GDM1 (cell line): Measurements from ENCODE around the gene DRD2.

Source experiments
- DNase-seq: peaks from one replicate; lab custom pipeline; 2025; lab: John Stamatoyannopoulos, UW

The DRD2 gene

DNA sequence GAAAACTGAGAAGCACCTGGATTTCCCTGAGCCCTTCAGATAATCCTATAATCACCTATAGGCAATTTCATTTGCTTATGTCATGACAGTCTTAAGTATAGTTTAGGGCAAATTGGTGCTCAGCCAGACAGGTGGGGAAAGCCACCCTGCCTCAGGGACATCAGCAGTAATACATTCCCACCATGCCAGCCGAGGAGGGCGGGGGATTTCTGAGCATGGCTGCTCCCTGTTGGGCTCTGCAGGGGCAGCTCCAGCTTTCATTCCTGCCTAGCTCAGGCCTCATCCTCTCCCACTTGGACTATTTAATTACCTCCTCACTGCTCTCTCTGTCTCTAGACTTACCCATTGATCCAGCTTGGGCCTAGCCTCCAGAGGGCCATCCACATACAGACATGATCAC lies 9.0 kb upstream of the DRD2 start:
- no peak for DNase-seq

DNA sequence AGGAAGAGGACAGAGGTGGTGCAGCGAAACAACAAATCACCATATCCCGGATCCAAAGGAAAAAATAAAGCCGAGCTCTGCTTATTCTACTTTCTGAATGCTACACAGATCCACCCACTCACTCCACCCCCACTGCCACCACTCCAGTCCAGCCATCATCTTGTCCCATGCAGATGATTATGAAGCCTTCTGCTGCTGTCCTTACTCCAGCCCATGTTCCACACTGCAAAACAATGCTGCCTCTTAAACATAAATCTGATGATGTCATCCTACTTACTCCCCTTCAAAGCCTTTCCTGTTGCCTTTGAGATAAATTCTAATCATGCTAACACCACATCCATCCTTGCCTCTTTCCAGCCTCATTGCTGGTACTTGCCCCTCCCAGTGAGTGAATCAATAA lies 6.5 kb upstream of the DRD2 start:
- DNase-seq, result no peak

DNA sequence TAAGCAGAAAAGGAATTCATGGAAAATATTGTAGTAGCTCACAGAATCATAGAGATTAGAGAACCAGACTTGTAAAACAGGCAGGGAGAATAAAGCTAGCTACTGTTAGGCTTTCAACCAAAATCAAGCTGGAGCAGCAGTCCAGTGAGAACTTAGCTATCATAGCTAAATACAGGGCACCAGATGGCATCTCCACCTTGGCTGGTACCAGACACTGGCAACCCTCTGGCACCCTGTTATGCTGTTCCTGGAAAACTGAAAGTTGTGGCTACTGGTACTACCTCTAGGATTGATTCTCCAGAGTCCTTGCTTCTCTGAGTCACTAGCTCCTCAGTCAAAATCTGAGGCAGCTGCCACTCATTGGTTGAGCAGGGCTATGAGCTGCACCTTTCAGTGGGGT lies 6.0 kb upstream of the DRD2 start:
- DNase-seq, result no peak

DNA sequence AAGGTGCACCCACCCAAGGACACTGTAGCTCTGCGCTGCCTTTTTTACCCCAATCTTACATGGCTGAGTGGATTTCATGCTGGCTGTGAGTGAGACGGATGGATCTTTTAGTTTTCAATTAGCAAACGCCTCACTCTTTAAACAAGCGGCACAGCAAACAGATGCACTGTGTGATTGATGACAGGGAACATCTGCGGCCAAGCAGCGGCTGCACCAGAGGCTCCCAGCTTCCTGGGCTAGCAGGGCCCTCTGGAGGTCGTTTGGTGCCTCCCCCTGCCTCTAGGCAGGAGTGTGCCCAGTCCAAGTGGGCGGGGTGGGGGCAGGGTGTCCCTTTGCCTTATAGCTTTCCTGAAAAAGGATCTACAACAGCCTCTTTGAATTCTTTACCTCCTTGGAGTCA lies 2.1 kb upstream of the DRD2 start:
- DNase-seq, result no peak

DNA sequence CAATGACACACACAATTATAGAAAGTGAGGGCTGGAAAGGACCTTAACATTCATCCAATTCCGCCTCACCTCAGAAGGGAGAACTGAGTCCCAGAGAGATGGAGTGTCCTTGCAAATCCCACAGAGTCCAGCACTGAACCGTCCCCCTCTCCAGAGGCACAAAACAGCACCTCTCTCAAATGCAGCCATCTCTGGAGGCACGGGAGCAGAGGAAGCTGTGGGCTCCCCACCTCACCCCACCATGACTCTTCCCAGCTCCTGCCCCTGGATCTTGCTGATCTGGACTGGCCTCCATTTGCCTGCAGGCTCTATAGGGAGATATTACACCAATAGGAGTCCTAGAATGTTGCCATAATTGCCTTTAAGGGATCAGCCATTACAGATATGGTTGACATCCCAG lies 1.4 kb upstream of the DRD2 start:
- no peak for DNase-seq

DNA sequence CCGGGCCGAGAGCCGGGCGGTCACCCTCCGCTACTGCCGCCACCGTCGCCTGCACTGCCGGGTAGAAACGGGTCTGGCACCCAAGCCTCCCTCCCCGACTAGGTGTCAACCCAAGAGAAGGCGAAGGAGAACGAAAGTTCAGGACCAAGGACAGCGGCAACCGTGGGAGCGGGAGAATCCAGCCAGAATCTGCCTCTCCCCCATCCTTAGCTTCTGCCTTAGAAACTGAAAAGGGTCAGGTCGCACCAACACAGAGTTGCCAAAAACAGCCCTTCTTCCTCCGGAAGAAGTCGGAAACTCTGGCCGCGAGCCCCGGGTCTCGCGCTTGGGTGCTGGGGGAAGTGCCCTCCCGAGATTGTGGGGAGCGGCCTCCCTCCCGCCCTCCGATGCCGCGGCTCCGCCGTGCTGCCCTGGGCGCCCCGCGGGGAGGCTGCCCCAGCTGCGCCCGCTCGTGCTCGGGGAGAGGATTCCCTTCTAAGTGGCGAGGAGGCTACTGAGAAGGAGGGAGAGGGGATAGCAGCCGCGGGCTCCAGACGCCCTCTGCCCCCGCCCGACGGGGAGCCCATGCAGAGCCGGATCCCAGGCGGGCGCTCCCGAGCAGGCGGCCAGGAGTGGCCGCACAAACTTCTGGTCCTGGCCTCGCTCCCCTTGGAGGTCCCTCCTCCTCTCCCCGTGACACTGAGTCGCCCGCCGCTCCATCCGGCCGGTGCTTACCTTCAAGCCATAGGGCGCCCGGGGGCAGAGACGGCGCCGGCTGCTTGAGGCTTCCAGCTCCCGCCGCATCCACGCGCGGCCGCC lies 637 bp downstream of the DRD2 start:
- DNase-seq, result peak; percentile 15

DNA sequence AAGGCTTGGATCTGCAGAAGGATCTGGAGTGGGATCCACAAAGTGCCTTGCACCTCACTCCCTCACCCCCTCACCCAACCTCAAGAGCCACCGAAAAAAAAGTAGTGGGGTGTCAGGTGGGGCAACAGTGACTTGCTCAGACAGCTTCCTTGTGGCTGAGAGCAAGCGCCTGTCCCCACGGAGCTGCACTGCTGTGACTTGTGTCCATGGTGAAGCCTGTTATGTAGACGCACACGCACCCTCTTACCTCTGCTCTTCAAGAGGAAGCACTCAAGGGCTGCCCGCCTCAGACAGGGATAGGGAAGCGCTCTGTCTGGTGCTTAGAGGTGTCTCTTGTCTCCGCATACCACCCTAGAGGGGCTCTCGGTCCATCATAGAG lies 1.2 kb downstream of the DRD2 start:
- DNase-seq, result no peak

DNA sequence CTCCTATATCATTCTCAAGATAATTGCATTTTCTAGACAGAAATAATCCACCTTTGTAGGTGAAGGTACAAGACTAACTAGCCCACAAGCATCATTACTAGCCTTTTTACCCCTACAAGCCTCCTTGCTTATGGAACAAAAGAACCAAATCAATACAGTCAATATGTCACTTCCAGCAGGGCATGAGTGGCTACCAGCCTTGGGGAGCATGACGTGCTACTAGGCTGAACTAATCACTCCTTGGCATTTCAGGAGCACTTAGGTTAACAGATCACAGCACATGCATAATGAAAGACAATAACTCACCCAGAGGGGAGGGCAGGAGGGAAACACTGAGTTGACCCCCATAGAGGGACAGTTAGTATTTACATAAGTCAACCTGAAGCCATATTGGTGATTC lies 2.7 kb downstream of the DRD2 start:
- no peak for DNase-seq

DNA sequence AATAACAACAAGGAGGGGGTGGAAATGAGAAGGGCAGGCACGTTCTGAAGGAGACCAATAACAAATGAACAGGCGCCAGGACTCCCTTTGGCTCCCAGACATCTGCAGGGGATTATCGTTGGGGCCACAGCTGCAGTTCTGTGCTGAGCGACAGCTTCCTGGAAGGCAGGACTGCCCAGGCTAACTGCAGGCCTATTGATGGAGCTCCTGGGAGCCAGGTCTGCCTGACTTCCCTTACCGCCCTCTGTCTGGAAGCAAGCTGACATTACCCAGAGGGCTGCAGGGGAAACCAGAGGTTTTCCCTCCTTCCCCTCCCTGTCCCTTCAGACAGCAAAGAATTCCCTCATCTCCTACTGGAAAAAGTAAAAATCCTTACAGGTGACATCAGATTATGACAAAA lies 5.0 kb downstream of the DRD2 start:
- no peak for DNase-seq

DNA sequence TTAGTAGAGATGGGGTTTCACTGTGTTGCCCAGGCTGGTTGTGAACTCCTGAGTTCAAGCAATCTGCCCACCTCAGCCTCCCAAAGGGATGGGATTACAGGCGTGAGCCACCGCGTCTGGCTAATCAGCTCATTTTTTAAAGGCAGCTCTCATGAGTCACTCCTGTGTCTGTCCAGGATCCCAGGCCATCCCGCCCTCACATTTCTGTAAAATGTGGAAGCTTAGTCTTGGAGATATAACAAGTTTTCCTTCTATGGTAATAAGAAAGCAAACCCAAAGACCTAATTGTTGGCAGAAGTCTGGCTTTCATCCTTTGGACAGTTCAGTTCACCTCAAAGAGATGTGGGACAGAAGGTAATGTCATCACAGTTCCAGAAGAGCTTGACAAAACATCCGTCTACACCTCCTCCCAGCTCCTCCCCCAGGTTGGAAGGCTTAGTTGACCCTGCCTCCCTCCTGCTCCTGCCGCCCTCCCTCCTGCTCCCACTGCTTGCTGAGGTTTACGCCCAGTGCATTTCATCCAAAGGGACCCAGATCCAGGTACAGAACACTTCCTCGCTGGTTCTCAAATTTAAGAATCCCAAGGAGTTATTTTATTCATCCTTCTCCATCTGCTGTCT lies 6.4 kb downstream of the DRD2 start:
- DNase-seq, result no peak

DNA sequence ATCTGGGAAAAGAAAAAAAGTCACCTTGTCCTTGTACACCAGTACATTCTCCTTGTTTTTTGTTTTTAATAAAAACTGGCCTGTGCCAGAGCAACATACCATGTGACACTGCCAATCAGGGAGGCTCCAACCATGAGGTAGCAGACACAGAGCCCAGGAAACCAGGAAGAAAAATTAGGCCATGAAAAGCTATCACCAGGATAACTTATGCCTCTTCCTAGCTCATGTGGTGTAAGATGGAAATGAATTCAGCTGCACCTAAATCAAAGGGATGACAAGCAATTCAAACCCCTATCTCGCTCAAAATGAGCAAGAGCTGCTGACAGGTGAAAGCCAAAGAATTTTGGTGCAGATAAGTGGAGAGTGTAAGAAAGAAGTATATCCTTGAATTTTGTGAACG lies 7.7 kb downstream of the DRD2 start:
- DNase-seq, result no peak

DNA sequence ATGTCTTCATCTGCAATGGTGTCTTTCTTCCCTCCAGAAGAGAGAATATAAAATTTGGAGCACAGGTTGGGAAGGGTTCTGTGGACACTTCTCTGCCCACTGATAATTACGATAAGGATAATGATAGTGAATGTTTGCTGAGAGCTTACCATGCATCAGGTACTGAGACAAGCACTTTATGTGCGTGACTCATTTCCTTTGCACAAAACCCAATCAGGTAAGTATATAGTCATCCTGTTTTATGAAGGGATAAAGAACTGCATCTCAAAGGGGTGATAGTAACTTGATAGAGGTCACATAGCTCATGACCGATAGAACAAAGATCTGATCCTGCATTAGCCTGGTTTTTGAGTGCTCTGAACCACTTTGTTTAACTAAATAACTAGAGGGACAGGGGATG lies 9.4 kb downstream of the DRD2 start:
- DNase-seq, result no peak

DNA sequence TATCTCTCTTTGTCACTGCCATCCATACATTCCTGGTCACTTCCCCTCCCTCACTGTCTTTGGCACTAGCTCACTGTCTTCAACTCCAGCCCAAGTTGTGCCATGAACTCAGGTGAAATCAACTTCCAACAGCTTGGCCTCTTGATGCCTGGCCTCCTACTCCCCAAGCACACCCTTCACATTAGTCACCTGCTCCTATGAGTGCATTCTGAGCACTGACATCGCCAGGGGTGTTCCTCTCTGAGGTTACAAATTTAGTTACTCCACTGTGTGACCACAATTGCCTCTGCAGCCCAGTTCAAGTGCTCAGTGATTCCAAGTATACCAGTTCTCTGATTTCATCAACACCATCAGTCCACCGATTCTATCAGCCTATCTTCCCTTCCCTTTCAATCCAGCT lies 10.8 kb downstream of the DRD2 start:
- no peak for DNase-seq

DNA sequence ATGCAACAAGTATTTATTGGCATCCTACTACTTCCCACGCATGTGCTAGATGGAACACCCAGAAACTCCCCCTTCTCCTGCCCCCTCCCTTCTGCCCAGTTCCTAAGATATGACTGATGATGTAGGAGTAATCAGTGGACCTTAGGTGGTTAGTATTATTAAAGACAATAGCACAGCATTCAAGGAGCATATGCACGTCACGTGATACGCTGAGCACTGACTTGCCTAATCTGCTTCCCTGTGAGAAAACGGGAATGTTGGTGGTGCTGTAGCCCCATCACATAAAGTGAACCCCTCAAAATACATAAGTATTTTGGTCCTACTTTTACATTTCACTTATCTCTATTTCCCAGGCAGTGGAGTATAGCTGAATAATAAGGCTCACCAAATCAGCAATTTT lies 12.4 kb downstream of the DRD2 start:
- DNase-seq, result no peak

DNA sequence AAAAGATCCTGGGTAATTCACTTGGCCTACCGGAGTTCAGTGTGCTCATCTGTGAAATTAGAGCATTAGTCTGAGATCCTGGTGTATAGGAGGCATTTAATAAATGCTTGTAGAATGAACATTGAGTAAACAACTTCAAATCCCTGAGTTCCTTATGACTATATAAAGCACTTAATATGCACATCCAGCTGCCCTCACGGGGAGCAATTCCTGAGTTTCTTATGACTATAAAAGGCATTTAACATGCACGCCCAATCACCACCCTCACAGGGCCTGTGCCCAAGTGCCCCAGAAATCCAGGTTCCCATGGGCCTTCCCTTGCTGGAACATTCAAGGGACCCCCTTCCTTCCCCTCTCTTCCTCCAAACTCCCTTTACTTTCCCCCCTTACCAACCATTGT lies 13.6 kb downstream of the DRD2 start:
- DNase-seq, result no peak

DNA sequence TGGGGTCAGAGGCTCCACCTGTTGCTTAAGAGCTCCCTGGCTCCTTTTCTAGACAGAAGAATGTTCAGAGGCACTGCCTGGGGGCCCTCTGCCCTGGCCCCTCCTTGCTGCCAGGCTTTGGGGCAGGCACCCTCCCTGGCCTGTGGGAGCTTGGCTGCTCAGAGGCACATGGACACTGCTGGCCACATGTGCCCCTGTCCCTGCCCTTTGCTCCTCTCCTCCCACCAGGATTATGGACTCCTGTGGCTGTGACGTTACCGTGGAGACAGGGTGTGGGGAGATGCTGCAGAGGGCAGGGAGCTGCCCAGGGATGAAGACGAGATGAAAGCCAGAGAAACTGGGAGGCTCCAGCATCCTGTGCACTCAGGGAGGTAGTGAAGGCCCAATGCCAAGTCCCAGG lies 14.7 kb downstream of the DRD2 start:
- no peak for DNase-seq

DNA sequence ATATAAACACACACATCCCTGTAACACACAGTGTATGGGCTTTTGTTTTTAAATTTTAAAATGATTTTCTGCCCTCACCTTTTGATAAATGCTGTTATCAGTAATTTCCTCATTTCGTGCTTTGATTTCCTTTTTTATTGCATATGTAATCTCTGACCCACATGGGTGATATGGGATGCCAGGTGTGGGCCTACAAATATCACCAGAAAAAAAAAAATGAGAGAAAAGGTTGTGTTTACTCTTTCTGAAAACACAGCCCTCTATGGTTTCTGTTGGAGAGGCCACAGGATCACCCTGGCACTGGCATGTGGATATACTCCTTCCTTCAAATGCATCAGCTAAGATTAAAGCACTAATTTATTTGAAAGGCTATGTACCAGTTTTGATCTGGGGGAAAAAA lies 17.0 kb downstream of the DRD2 start:
- DNase-seq, result no peak

DNA sequence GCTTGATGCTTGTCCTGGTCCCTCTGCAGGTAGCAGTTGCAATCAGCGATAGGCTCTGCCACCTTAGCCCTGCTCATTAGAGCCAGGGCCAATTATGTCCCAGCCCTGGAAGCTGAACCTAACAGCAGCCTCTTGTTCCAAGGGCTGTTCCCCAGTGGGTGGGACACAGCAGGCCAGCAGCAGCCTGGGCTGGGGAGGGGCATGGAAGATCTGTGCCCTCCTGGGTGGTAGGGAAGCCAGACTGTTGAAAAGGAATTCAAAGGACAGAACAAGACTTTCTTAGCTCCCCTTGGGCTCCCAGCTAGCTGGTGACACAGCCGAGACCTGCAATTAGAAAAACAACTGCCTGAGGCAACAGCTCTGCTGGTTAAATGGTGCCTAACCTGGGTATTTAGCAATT lies 17.4 kb downstream of the DRD2 start:
- no peak for DNase-seq

DNA sequence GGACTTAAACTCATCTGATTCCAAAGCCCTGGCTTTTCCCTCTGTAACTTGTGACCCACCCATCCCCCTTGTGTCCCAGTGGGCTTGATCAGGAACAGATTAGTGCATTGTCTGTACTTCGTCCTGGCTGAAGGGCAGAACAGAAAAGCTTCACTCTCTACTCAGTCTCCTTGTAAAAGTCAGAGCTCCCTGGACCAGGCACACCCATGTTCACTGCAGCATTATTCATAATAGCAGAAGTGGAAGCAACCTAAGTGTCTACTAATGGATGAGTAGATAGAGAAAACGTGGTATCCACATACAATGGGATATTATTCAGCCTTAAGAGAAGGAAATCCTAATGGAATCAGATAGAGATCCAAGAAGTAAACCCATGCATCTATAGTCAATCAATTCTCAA lies 20.7 kb downstream of the DRD2 start:
- DNase-seq, result no peak

DNA sequence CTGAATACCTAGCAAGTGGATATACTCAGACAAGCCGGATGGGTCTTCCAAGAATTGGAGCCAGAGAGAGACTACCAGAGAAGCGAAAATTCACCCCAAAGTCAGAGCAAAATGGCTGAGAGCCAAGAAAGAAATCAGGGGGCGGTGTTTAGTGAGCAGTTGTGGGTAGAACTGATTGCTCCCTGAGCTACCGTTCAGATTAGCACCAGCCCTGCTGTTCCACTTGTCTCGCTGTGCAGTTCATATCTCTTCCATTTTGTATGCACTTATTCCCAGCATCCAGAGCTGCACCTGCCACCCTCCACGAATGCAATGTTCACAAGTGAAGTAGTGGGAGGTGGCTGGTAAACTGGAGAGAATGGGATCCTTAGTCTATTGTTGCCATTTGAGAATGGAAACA lies 25.5 kb downstream of the DRD2 start:
- no peak for DNase-seq

DNA sequence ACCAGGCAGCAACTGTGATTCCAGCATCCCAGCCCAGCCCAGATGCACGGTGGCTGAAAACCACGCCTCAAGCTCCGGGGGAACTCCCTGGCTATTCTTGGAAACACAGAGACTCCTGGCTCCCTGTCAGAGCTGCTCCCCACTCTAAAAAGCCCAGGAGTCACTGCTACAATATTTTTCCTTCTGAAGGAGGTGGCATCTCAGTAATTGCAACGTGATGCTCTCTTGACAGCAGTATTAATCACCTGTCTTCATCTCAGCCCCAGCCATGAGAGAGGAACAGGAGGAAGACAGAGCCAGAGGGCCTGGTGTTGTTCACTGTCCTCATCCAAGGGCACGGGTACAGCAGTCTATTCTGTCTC lies 26.9 kb downstream of the DRD2 start:
- DNase-seq, result no peak

DNA sequence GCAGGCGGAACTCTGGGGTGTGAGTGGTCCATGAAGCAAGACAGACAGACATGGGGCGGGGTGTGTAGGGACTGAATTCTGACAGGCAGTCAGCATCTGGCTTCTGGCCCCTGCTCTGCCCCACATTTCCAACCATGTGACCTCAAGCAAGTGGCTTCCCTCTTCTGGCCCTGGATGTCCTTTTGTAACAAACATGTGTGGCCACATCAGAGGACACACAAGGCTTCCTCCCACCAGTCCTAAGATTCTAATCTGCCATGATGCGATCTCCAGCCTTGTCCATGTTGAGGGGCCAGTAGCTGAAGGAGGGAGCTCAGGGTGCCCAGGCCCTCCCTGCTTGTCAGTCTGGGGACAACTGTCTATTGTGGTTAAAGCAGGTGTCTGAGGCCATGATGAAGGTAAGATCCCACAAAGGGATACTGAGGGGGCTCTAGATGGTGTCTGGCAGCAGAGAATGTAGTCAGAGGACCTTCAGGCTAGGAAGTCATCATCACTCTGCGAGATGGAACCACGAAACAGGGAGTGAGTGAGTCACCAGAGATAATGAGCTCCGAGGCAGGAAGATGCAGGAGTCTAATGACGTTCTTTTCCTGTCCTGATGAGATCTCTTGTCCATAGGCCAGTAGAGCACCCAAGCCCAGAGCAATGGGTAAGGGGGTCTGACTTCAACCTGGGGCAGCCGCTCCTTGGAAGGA lies 27.4 kb downstream of the DRD2 start:
- DNase-seq, result no peak

DNA sequence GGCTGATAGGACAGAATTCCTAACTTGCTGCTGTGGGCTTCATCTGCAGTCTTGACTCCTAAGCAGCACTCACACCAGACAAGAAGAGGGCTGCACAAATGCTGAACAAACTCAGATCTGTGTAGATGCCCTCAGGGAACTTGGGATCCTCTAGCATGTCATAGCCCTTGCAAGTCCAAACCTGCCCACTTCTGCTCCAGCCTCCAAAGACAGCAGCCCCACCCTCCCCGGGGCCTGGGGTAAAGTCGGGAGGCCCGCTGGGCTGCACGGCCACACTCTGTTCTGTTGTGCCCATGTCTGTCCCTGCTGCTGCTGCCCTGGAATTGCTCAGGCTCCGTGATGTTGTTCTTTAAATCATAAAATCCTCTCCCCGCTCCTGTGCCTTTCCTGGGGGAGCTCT lies 28.3 kb downstream of the DRD2 start:
- DNase-seq, result no peak

DNA sequence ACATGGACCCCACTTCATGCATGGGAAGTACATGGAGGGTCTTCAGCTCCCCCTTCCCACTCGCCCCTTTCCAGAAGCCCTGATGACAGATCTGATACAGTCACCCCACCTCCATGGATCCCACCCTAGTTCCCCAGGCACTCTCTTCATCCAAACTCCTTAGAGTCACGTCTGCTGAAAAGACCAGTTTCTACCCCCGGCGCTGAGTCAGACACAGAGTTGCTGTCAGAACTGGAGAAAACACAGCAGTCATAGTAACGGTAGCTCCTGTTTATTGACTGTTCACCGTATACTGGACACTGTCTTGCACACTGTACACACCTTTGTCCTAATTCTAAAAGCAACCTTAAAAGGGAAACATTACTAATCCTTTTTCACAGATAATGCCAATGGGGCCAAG lies 29.1 kb downstream of the DRD2 start:
- DNase-seq, result no peak
